ENCODE measurements around the gene SHLD3. TPM values are rescaled to one million over a fixed set of nuclear protein-coding genes. Genes with fewer than 3 reads are reported as not detected.
A peak's percentile ranks its signal among the peaks of the same experiment; 100 is the strongest.

The SHLD3 gene
- total and polyA plus RNA-seq, 9 of the 15 experiments (the other 6 are each of a cell fraction or from before 2014, with no cell fraction given): 3.0 to 14.5 (median 8.6) TPM

GRCh38 chr5:65624571-65625555 is at the start of gene SHLD3, which contains the start of gene TRAPPC13 (continued):
- TF ChIP-seq RBBP5 (IDR thresholded peaks at IDR 0.05; ENCODE audit: borderline replicate concordance, insufficient read depth, low read length, poor library complexity, severe bottlenecking) (peak; percentile 73), NEUROD1 (IDR thresholded peaks at IDR 0.05; ENCODE audit: borderline replicate concordance, low read depth, low read length, partially characterized antibody) (no peak), RB1 (IDR thresholded peaks at IDR 0.05; ENCODE audit: low read depth) (peak; percentile 32; the same call in 1 of the 2 replicates), POLR2AphosphoS2 (IDR thresholded peaks at IDR 0.05; ENCODE audit: low read length) (no peak), CBX3 (IDR thresholded peaks at IDR 0.05; ENCODE audit: borderline replicate concordance in 1 of 2, low read length in 2 of 2) (no peak; a peak in 1 of 3 replicates), ZC3H8 (IDR thresholded peaks at IDR 0.05) (no peak), SPI1 (IDR thresholded peaks at IDR 0.05; ENCODE audit: borderline replicate concordance, low read depth, low read length) (no peak), HDAC2 (IDR thresholded peaks at IDR 0.05) (no peak; the same call in 1 of the 2 replicates), ZNF445 (CRISPR knock-in tag; IDR thresholded peaks at IDR 0.05; ENCODE audit: low read depth) (no peak), TCFL5 (CRISPR knock-in tag; conservative IDR thresholded peaks at IDR 0.05) (no peak), TBP (optimal IDR thresholded peaks at IDR 0.05; ENCODE audit: low read depth, low read length) (peak; percentile 88), RBM34 (IDR thresholded peaks at IDR 0.05; ENCODE audit: borderline replicate concordance, insufficient read depth, low read length) (no peak), ZNF766 (CRISPR knock-in tag; conservative IDR thresholded peaks at IDR 0.05) (peak; percentile 96), ZNF354B (CRISPR knock-in tag; IDR thresholded peaks at IDR 0.05) (no peak), NELFE (IDR thresholded peaks at IDR 0.05; ENCODE audit: insufficient read depth, insufficient read length) (no peak), MYBL2 (IDR thresholded peaks at IDR 0.05; ENCODE audit: low read depth) (peak; percentile 48; the same call in 1 of the 2 replicates), MYBL2 (CRISPR knock-in tag; IDR thresholded peaks at IDR 0.05; ENCODE audit: borderline replicate concordance) (no peak), ZKSCAN3 (CRISPR knock-in tag; IDR thresholded peaks at IDR 0.05) (no peak), CREB3L1 (IDR thresholded peaks at IDR 0.05; ENCODE audit: borderline replicate concordance, low read depth) (peak; percentile 59; the same call in 1 of the 2 replicates), KLF10 (CRISPR knock-in tag; IDR thresholded peaks at IDR 0.05) (no peak), ZNF23 (CRISPR knock-in tag; IDR thresholded peaks at IDR 0.05) (no peak), CBFA2T3 (IDR thresholded peaks at IDR 0.05) (no peak), NCOA6 (IDR thresholded peaks at IDR 0.05) (no peak), MIER1 (IDR thresholded peaks at IDR 0.05; ENCODE audit: low read depth) (no peak), ZNF175 (CRISPR knock-in tag; IDR thresholded peaks at IDR 0.05; ENCODE audit: low read depth) (peak; percentile 76; the same call in 1 of the 2 replicates), VEZF1 (CRISPR knock-in tag; IDR thresholded peaks at IDR 0.05) (peak; percentile 81), MTA3 (IDR thresholded peaks at IDR 0.05; ENCODE audit: borderline replicate concordance) (peak; percentile 95), PYGO2 (tag; IDR thresholded peaks at IDR 0.05) (no peak)

Measured in K562 (cell line).